GM10248 (cell line): ENCODE results near the gene MEGF9.
A peak's percentile ranks its signal among the peaks of the same experiment; 100 is the strongest.

Experiments used
- CTCF ChIA-PET: fragments of 300-600 bp; sonication (Branson Sonifier 250); formaldehyde crosslinking; extraction: SDS; loops from one replicate; lab custom pipeline; 2021; ENCODE audit warnings: antibody characterized with exemption; lab: Yijun Ruan, JAX
- POLR2A ChIA-PET: fragments of 350-650 bp; sonication (Branson Sonifier 250); formaldehyde crosslinking; extraction: SDS; loops from one replicate; lab custom pipeline; 2020; ENCODE audit warnings: antibody characterized with exemption; lab: Yijun Ruan, JAX
- DNase-seq: peaks from one replicate; pipeline ENCODE4 v3.0.0; 2012; ENCODE audit errors: extremely low spot score
- CTCF ChIP-seq: IDR thresholded peaks from 2 replicates; pipeline ENCODE4 v1.5.1; 2012; ENCODE audit warnings: mild to moderate bottlenecking, low read depth; ENCODE audit errors: extremely low read depth, missing control alignments, control extremely low read depth

Gene MEGF9

GRCh38 chr9:120714088-120714845, at the start of gene MEGF9:
TSS of gene MEGF9 (minus strand) at chr9:120714470. CDS start at chr9:120714358, 112 bp downstream.
- ChIA-PET POLR2A (no interaction called here), CTCF (interaction anchor here (0.8 to 1.2 kb wide), 5 partner anchors 12 to 96 kb away, joined by 3 read pairs; no protein-coding TSS in a partner anchor)
- TF ChIP-seq CTCF: no peak
- DNase-seq: peak; percentile 99

- CTCF ChIA-PET: interaction anchor here (0.8 to 1.4 kb wide), 4 partner anchors 11 to 178 kb away, joined by 3 to 6 read pairs (median 4); no protein-coding TSS in a partner anchor
- POLR2A ChIA-PET: no interaction called here
- TF ChIP-seq CTCF: no peak
Measured at GRCh38 chr9:120761006-120761405, 46.7 kb upstream of the MEGF9 start.

GRCh38 chr9:120759755-120760400, 45.6 kb upstream of the MEGF9 start:
- no peak for TF ChIP-seq CTCF
- POLR2A ChIA-PET: no interaction called here
- CTCF ChIA-PET: interaction anchor here (1.0 to 1.6 kb wide), 3 partner anchors 14 to 560 kb away, joined by 3 to 6 read pairs (median 5); no protein-coding TSS in a partner anchor
- no peak for DNase-seq

More at GRCh38 chr9:120761006-120761405, 46.7 kb upstream of the MEGF9 start:
- no peak for DNase-seq

GRCh38 chr9:120758544-120758943, 44.3 kb upstream of the MEGF9 start:
- POLR2A ChIA-PET: no interaction called here
- CTCF ChIA-PET: interaction anchor here (1.6 to 7.6 kb wide), 2 partner anchors 7 to 562 kb away, joined by 3 to 80 read pairs; no protein-coding TSS in a partner anchor
- no peak for TF ChIP-seq CTCF
- DNase-seq: no peak

GRCh38 chr9:120757026-120757913, 43.0 kb upstream of the MEGF9 start:
- POLR2A ChIA-PET: no interaction called here
- CTCF ChIA-PET: interaction anchor here (0.8 to 7.6 kb wide), 24 partner anchors 9 to 642 kb away, joined by 3 to 80 read pairs (median 4); no protein-coding TSS in a partner anchor
- no peak for DNase-seq
- TF ChIP-seq CTCF: no peak
